DOHH2 (cell line): ENCODE data around the gene PYDC2.

Experiments
- H3F3A ChIP-seq: fragments of 200-600 bp; sonication (generic), shearing (Covaris generic); 2 replicates; pipeline ENCODE4 v1.6.0; 2016; ENCODE audit warnings: antibody characterized with exemption, mild to moderate bottlenecking; ENCODE audit not compliant: control insufficient read depth, insufficient read depth
- H3K27ac ChIP-seq: fragments of 200-600 bp; sonication (generic); 2 replicates; pipeline ENCODE4 v1.5.1; 2014; ENCODE audit warnings: low read depth, mild to moderate bottlenecking, low read length, moderate library complexity
- H3K27me3 ChIP-seq: fragments of 200-600 bp; sonication (generic); 2 replicates; pipeline ENCODE4 v1.6.1; 2014; ENCODE audit warnings: mild to moderate bottlenecking, low read length, mixed read lengths; ENCODE audit not compliant: control insufficient read depth
- H3K36me3 ChIP-seq: fragments of 200-600 bp; sonication (generic); 2 replicates; pipeline ENCODE4 v1.6.1; 2014; ENCODE audit warnings: mild to moderate bottlenecking, low read length, moderate library complexity, mixed read lengths; ENCODE audit not compliant: control insufficient read depth
- H3K4me1 ChIP-seq: fragments of 200-600 bp; sonication (generic); 2 replicates; pipeline ENCODE4 v1.6.1; 2014; ENCODE audit warnings: mild to moderate bottlenecking, low read length, mixed read lengths; ENCODE audit not compliant: control insufficient read depth
- H3K4me2 ChIP-seq: fragments of 200-600 bp; sonication (generic); 2 replicates; pipeline ENCODE4 v1.6.0; 2014; ENCODE audit warnings: mild to moderate bottlenecking, low read length, moderate library complexity
- H3K4me3 ChIP-seq: fragments of 200-600 bp; sonication (generic); 2 replicates; pipeline ENCODE4 v1.5.1; 2014; ENCODE audit warnings: mild to moderate bottlenecking, low read length, mixed read lengths
- H3K79me2 ChIP-seq: fragments of 200-600 bp; sonication (generic); 2 replicates; pipeline ENCODE4 v1.6.1; 2014; ENCODE audit warnings: mild to moderate bottlenecking, low read length, mixed read lengths; ENCODE audit not compliant: control insufficient read depth
- H3K9me2 ChIP-seq: fragments of 200-600 bp; sonication (generic); replicated peaks from 2 replicates; pipeline ENCODE4 v1.6.1; 2014; ENCODE audit warnings: mild to moderate bottlenecking, low read length, mixed read lengths; ENCODE audit not compliant: control insufficient read depth
- H3K9me3 ChIP-seq: fragments of 200-600 bp; sonication (generic); 2 replicates; pipeline ENCODE4 v1.6.1; 2014; ENCODE audit warnings: antibody characterized with exemption, low read length, mixed read lengths; ENCODE audit not compliant: control insufficient read depth, insufficient read depth
- H4K20me1 ChIP-seq: fragments of 200-600 bp; sonication (generic); 2 replicates; pipeline ENCODE4 v1.6.0; 2014; ENCODE audit warnings: low read depth, mild to moderate bottlenecking, antibody characterized with exemption, low read length, moderate library complexity; ENCODE audit not compliant: control insufficient read depth, insufficient read depth
- EZH2phosphoT487 ChIP-seq: fragments of 200-600 bp; sonication (generic); IDR thresholded peaks from 2 replicates; pipeline ENCODE4 v1.6.1; 2017; ENCODE audit warnings: borderline replicate concordance, mild to moderate bottlenecking, antibody characterized with exemption, low read length, moderate library complexity, mixed read lengths
- TF ChIP-seq, protein P1 (sequence below): fragments of 200-600 bp; sonication (generic); IDR thresholded peaks from one replicate; pipeline ENCODE4 v1.5.1; 2014; ENCODE audit warnings: antibody characterized with exemption, mild to moderate bottlenecking, low read depth, low read length; ENCODE audit not compliant: poor library complexity, severe bottlenecking

PYDC2 gene

DNA sequence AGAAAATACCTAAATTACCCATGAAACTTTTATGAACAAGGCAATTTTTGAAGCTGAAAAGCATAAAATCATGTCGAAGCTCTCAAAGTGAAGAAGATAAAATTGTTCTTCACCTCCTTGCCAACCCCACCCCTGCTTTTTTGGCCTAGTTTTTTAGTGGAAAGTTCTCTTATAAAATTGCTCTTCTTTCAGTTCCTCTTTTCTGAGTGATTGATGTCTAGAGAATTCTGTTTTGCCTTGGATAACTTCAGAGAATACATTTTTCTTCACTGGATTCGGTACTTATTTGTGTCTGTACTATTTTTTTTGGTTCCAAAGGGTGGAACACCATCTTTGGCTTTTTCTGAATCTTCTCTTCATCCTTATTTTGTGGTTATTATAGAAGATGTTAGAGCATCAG lies 25.0 kb upstream of the PYDC2 start:
- no peaks in the 10 kb centered on the region for H3F3A ChIP-seq
- no peaks in the 10 kb centered on the region for H3K36me3 ChIP-seq
- H3K9me3 ChIP-seq, result no peaks in the 10 kb centered on the region
- no peak overlapping the region for H3K27ac ChIP-seq
- H3K4me3 ChIP-seq, result no peak overlapping the region
- TF ChIP-seq, protein P1, sequence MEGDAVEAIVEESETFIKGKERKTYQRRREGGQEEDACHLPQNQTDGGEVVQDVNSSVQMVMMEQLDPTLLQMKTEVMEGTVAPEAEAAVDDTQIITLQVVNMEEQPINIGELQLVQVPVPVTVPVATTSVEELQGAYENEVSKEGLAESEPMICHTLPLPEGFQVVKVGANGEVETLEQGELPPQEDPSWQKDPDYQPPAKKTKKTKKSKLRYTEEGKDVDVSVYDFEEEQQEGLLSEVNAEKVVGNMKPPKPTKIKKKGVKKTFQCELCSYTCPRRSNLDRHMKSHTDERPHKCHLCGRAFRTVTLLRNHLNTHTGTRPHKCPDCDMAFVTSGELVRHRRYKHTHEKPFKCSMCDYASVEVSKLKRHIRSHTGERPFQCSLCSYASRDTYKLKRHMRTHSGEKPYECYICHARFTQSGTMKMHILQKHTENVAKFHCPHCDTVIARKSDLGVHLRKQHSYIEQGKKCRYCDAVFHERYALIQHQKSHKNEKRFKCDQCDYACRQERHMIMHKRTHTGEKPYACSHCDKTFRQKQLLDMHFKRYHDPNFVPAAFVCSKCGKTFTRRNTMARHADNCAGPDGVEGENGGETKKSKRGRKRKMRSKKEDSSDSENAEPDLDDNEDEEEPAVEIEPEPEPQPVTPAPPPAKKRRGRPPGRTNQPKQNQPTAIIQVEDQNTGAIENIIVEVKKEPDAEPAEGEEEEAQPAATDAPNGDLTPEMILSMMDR, result no peak
- TF ChIP-seq EZH2phosphoT487, result no peak
- no peaks in the 10 kb centered on the region for H4K20me1 ChIP-seq
- H3K27me3 ChIP-seq, result no peaks in the 10 kb centered on the region
- H3K4me2 ChIP-seq, result no peak overlapping the region
- H3K4me1 ChIP-seq, result peaks cover 12% of the 10 kb centered on the region
- no peaks in the 10 kb centered on the region for H3K9me2 ChIP-seq
- H3K79me2 ChIP-seq, result no peaks in the 10 kb centered on the region

DNA sequence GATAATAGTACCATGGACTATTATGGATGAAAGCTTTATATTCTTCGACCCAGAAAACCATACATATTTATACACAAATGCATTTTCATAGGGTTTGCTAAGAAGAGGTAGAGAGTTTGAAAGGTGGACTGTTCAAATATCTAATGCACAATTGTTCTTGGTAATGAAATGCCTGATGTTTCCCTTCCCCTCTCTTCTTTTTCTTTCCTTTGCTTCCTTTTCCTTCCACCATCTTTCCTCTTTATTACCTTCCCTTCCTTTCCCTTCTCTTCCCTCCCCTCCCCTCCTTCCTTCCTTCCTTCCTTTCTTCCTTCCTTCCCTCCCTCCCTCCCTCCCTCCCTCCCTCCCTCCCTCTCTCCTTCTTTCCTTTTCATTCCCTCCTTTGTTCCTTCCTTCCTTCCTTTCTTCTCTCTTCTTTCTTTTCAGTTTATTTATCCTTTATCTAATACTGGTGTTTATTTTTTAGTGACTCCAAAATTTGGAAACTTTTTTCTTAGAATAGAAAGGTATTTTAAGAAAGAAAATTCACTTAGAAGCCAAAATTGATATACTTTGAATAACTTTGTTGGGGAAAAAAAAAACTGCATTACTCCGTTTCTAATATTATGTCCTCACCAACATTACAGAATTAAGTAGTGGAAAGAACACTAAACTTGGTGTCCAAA lies 22.7 kb upstream of the PYDC2 start:
- Histone ChIP-seq H3K9me3 (no peaks in the 10 kb centered on the region), H3K4me1 (peaks cover 12% of the 10 kb centered on the region), H3K4me2 (no peak overlapping the region), H3K27ac (no peak overlapping the region), H3F3A (no peaks in the 10 kb centered on the region), H3K36me3 (no peaks in the 10 kb centered on the region), H3K9me2 (no peaks in the 10 kb centered on the region), H3K27me3 (no peaks in the 10 kb centered on the region), H3K79me2 (no peaks in the 10 kb centered on the region), H3K4me3 (no peak overlapping the region), H4K20me1 (no peaks in the 10 kb centered on the region)
- TF ChIP-seq EZH2phosphoT487, result no peak
- TF ChIP-seq, protein P1, result no peak

DNA sequence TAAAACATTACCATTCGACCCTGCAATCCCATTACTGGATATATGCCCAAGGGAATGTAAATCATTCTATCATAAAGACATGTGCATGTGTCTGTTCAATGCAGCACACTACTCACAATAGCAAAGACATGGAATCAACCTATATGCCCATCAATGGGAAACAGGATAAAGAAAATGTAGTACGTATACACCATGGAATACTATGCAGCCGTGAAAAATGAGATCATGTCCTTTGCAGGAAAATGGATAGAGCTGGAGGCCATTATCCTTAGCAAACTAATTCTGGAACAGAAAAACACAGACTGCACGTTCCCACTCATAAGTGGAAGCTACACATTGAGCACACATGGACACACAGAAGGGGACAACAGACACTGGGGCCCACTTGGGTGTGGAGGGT lies 20.4 kb upstream of the PYDC2 start:
- Histone ChIP-seq H3K36me3 (no peaks in the 10 kb centered on the region), H3K27ac (no peak overlapping the region), H3F3A (no peaks in the 10 kb centered on the region), H3K27me3 (no peaks in the 10 kb centered on the region), H3K4me3 (no peak overlapping the region), H4K20me1 (no peaks in the 10 kb centered on the region), H3K9me2 (no peaks in the 10 kb centered on the region), H3K79me2 (no peaks in the 10 kb centered on the region), H3K4me1 (peaks cover 10% of the 10 kb centered on the region), H3K9me3 (no peaks in the 10 kb centered on the region), H3K4me2 (no peak overlapping the region)
- TF ChIP-seq, protein P1, result no peak
- TF ChIP-seq EZH2phosphoT487, result no peak
